Cardiac septum (tissue), 1 donor: ENCODE data around the gene TRIOBP. TPM values are rescaled to one million over a fixed set of nuclear protein-coding genes. Genes with fewer than 3 reads are reported as not detected.
"Not testable (repeated sequence)": the region's sequence is repeated elsewhere in the genome, so short reads cannot be mapped to it uniquely, and the experiment has no call there.

Experiments used
- DNase-seq: peaks from one replicate; pipeline ENCODE4 v3.0.0-alpha.2; 2020; ENCODE audit warnings: low spot score
- intact Hi-C: fragments of 100-400 bp; cut with DNase I; formaldehyde crosslinking; loops from one replicate; pipeline ENCODE4 v1.14.0; 2022
- total RNA-seq: library from RNA; stranded (reverse); fragmentation: NEBNext Ultra II Directional; extraction: Animal tissue kit (Norgen Biotek cat#: 25700); gene quantifications from one replicate; pipeline ENCODE4 v1.2.1, GENCODE V29; 2021
- donor health status: DM: no; HTN: no; CAD: no.

The TRIOBP gene
- total RNA-seq, 1 donor from 2014 or later: 115 TPM

- intact Hi-C loops: no loop called here
- DNase-seq: no peak
Observed at GRCh38 chr22:37715760-37716159, 18.9 kb downstream of the TRIOBP start.

- DNase-seq: no peak
- intact Hi-C loops: no loop called here
Observed at GRCh38 chr22:37716708-37717107, 19.9 kb downstream of the TRIOBP start.

- intact Hi-C loops, DNase-seq: not testable (repeated sequence)
Observed at GRCh38 chr22:37717235-37717634, 20.4 kb downstream of the TRIOBP start.

GRCh38 chr22:37717746-37718305 lies 21.0 kb downstream of the TRIOBP start:
- intact Hi-C loops, DNase-seq: not testable (repeated sequence)

- intact Hi-C loops: no loop called here
- no peak for DNase-seq
Observed at GRCh38 chr22:37725551-37726240, 28.8 kb downstream of the TRIOBP start.

- DNase-seq: no peak
- intact Hi-C loops: no loop called here
Observed at GRCh38 chr22:37726241-37726887, 29.5 kb downstream of the TRIOBP start.

GRCh38 chr22:37728620-37729019 lies 31.8 kb downstream of the TRIOBP start:
- intact Hi-C loops: no loop called here
- DNase-seq: no peak

GRCh38 chr22:37731804-37732471 lies 35.1 kb downstream of the TRIOBP start:
- intact Hi-C loops: no loop called here
- DNase-seq: no peak

- intact Hi-C loops: no loop called here
- no peak for DNase-seq
Observed at GRCh38 chr22:37732699-37733607, 36.1 kb downstream of the TRIOBP start.

- intact Hi-C loops: no loop called here
- no peak for DNase-seq
Observed at GRCh38 chr22:37733625-37734401, 37.0 kb downstream of the TRIOBP start.

- DNase-seq: no peak
- intact Hi-C loops: no loop called here
Observed at GRCh38 chr22:37734402-37734700, 37.5 kb downstream of the TRIOBP start.

GRCh38 chr22:37734964-37735451 lies 38.2 kb downstream of the TRIOBP start:
- intact Hi-C loops: no loop called here
- DNase-seq: no peak

GRCh38 chr22:37739035-37739434 lies 42.2 kb downstream of the TRIOBP start:
- intact Hi-C loops: no loop called here
- no peak for DNase-seq

GRCh38 chr22:37739611-37740049 lies 42.8 kb downstream of the TRIOBP start:
- intact Hi-C loops: no loop called here
- DNase-seq: no peak

GRCh38 chr22:37740455-37741311 lies 43.8 kb downstream of the TRIOBP start:
- intact Hi-C loops: no loop called here
- no peak for DNase-seq

GRCh38 chr22:37741312-37741795 lies 44.5 kb downstream of the TRIOBP start:
- peak; percentile 88 for DNase-seq
- intact Hi-C loops: no loop called here

GRCh38 chr22:37742376-37743171 lies 45.7 kb downstream of the TRIOBP start:
- no peak for DNase-seq
- intact Hi-C loops: no loop called here
